GM12875 (cell line): ENCODE data around the gene SH3PXD2A.
A peak's percentile ranks its signal among the peaks of the same experiment; 100 is the strongest.

Experiments
- H3K4me3 ChIP-seq: one replicate; pipeline ENCODE4 v1.5.1; 2011; ENCODE audit warnings: low read depth, low read length, control low read depth
- TF ChIP-seq, protein P1 (sequence below): IDR thresholded peaks from 2 replicates; pipeline ENCODE4 v1.5.1; 2011; ENCODE audit warnings: low read depth, mild to moderate bottlenecking, control low read depth, inconsistent platforms, low read length, moderate library complexity, borderline replicate concordance; ENCODE audit not compliant: insufficient read depth

Gene SH3PXD2A

GRCh38 chr10:103659674-103660363, 195.6 kb downstream of the SH3PXD2A start:
- TF ChIP-seq, protein P1, sequence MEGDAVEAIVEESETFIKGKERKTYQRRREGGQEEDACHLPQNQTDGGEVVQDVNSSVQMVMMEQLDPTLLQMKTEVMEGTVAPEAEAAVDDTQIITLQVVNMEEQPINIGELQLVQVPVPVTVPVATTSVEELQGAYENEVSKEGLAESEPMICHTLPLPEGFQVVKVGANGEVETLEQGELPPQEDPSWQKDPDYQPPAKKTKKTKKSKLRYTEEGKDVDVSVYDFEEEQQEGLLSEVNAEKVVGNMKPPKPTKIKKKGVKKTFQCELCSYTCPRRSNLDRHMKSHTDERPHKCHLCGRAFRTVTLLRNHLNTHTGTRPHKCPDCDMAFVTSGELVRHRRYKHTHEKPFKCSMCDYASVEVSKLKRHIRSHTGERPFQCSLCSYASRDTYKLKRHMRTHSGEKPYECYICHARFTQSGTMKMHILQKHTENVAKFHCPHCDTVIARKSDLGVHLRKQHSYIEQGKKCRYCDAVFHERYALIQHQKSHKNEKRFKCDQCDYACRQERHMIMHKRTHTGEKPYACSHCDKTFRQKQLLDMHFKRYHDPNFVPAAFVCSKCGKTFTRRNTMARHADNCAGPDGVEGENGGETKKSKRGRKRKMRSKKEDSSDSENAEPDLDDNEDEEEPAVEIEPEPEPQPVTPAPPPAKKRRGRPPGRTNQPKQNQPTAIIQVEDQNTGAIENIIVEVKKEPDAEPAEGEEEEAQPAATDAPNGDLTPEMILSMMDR = no peak
- peak overlapping the region; percentile 38 for H3K4me3 ChIP-seq

GRCh38 chr10:103658049-103658577, 197.3 kb downstream of the SH3PXD2A start:
- TF ChIP-seq, protein P1 = no peak

DNA sequence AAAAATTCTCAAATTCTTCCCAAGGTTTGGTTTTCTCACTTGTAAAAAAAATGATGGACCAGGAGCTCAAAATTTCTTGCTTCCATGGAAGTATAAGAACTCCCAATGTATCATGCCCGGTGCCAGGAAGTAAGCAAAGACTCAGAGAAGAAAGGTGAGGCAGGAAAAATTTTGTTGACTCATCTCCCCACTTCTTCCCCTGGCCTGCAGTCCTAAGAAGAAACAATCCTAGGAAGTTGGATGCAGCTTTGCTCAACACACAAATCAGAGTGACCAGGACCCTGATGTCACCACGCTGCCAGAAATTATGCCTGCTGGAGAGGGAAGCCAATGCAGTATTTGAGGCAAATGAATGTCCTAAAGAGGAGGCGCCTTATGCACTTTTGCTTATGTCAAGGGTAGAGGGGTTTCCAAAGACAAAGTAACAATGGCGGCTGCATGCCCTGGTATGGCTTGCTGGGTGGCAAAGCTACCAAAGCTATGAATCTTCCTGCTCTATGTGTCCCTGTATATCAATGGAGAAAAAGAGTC, 198.2 kb downstream of the SH3PXD2A start:
- no peak overlapping the region for H3K4me3 ChIP-seq
- TF ChIP-seq, protein P1 = no peak

More at GRCh38 chr10:103658049-103658577, 197.3 kb downstream of the SH3PXD2A start:
- H3K4me3 ChIP-seq = no peak overlapping the region

GRCh38 chr10:103654925-103655324, 200.5 kb downstream of the SH3PXD2A start:
- H3K4me3 ChIP-seq = no peak overlapping the region
- TF ChIP-seq, protein P1 = no peak

GRCh38 chr10:103653581-103654037, 201.8 kb downstream of the SH3PXD2A start:
- TF ChIP-seq, protein P1 = no peak
- H3K4me3 ChIP-seq = no peak overlapping the region

DNA sequence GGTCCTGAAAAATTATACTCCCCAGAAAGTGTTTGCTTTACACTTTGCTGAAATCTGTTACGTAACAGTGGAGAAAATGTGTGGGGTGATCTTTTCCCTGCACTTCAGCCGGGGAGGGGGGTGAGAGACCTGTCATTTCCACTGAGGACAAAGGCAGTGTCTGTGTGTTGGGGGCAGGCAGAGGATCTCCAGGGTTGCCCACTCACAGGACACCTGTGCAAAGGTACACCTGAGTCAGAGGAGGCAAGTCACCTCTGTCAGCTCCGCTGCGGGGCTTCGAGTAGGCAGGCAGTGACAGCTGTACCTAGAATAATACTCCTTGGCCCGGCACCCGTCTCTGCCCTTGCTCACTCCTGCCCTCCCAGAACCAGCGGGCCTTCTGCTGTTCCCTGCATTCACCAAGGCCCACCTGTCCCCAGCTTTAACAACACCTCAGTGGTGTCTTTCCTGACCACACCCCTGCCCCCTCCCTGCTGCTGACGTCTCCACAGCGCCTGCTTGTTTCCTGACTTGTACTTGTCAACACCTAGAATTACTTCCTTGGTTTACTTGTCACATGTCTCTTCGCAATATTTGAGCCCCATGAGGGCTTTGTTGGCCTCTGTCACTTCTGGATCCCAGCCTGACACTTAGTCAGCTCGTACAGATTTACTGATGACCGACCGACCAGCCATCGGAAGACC, 202.6 kb downstream of the SH3PXD2A start:
- TF ChIP-seq, protein P1 = no peak
- no peak overlapping the region for H3K4me3 ChIP-seq
